Activated CD4-positive, alpha-beta T cell treated with anti-CD3 and anti-CD28 coated beads, Interleukin-2, amount 50 U/mL, for 1 hour (primary cell): ENCODE results near the gene MYMX.

Source experiments
- DNase-seq: peaks from one replicate; pipeline ENCODE4 v3.0.0-alpha.2; 2020

Gene MYMX

DNA sequence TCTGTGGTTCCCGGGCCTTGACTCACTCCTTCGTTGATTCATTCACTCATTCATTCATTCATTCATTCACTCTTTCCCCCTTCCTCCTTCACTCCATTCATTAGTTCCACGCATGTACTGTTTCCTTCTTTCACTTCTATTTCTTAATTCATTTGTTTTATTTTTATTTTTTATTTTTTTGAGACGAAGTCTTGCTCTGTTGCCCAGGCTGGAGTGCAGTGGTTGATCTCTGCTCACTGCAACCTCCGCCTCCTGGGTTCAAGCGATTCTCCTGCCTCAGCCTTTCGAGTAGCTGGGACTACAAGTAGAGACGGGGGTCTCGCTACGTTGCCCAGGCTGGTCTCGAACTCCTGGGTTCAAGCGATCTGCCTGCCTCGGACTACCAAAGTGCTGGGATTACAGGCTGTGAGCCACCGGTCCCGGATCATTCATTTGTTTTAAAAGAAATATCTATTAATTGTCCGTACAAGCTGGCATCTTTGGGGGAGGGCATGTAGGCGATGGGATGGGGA, 49.1 kb downstream of the MYMX start:
- no peak for DNase-seq

DNA sequence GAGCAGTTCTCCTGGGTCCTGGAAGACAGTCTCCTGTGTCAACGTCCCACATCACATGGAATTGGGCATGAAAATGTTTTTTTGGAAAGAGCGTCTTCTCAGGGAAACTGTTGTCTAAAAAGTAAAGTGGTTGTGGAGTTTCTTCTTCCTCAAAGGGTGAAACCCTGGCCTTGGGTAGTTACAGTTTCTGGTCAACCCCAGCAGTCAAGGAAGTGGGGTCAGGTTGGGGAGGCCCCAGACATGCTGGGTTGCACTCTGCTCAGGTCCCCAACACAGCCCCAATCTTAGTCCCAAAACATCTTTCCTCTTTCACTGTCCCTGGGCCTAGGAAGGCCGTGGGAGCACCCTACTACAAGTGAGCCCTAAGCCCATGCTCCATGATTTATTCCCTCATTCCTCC, 49.6 kb downstream of the MYMX start:
- DNase-seq = no peak

DNA sequence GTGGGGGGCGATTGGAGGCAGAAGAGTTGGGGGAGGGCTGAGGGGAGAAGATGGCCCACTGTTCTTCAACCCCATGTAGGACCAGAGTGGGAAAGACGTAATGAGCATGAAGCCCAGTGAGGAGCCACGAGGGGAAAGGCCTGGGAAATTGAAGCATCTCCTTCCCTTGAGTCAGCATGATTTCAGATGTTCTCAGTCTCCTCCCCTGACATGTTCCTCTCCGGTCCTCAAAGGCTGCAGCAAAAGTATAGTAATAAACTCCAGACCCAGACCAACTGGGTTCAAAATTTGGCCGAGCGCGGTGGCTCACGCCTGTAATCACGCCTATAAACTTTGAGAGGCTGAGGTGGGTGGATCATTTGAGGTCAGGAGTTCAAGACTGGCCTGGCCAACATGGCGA, 50.5 kb downstream of the MYMX start:
- DNase-seq = no peak
